HepG2 (cell line): ENCODE data around the gene POLDIP3. TPM values are rescaled to one million over a fixed set of nuclear protein-coding genes. Genes with fewer than 3 reads are reported as not detected.

Source experiments
- ARHGAP35 ChIP-seq: sonication (generic); formaldehyde crosslinking; IDR thresholded peaks from 2 replicates; pipeline ENCODE4 v1.9.0; 2022; ENCODE audit warnings: mild to moderate bottlenecking, inconsistent platforms, moderate library complexity, missing genetic modification reagents, borderline replicate concordance
- ESRRA ChIP-seq: sonication (generic); formaldehyde crosslinking; IDR thresholded peaks from 2 replicates; pipeline ENCODE4 v1.5.1; 2020; ENCODE audit warnings: mild to moderate bottlenecking, low read depth, missing genetic modification reagents
- KAT8 ChIP-seq: IDR thresholded peaks from 2 replicates; pipeline ENCODE4 v1.6.1; 2016; ENCODE audit warnings: missing genetic modification reagents, missing compliant biosample characterization
- RARA ChIP-seq: IDR thresholded peaks from 2 replicates; pipeline ENCODE4 v1.6.1; 2016; ENCODE audit warnings: missing genetic modification reagents, missing compliant biosample characterization
- RFX5 ChIP-seq: IDR thresholded peaks from 2 replicates; pipeline ENCODE4 v1.6.1; 2011; ENCODE audit warnings: low read depth, low read length, improper control_type of control experiment
- SRF ChIP-seq: IDR thresholded peaks from 2 replicates; pipeline ENCODE4 v1.6.1; 2011; ENCODE audit warnings: mild to moderate bottlenecking, low read depth, low read length, moderate library complexity
- ZNF207 ChIP-seq: fragments of 450-650 bp; IDR thresholded peaks from 2 replicates; pipeline ENCODE4 v1.6.1; 2016; ENCODE audit warnings: antibody characterized with exemption, borderline replicate concordance
- ZNF224 ChIP-seq: sonication (generic); formaldehyde crosslinking; IDR thresholded peaks from 2 replicates; pipeline ENCODE4 v1.5.0; 2020; ENCODE audit warnings: mild to moderate bottlenecking, missing genetic modification reagents
- ZNF614 ChIP-seq: IDR thresholded peaks from 2 replicates; pipeline ENCODE4 v1.6.1; 2018; ENCODE audit warnings: missing biosample characterization, missing genetic modification reagents, inconsistent platforms, borderline replicate concordance
- ZNF720 ChIP-seq: sonication (generic); formaldehyde crosslinking; IDR thresholded peaks from 2 replicates; pipeline ENCODE4 v1.4.0; 2020; ENCODE audit warnings: missing genetic modification reagents
- ZSCAN20 ChIP-seq: sonication (generic); formaldehyde crosslinking; IDR thresholded peaks from 2 replicates; pipeline ENCODE4 v1.4.0; 2020; ENCODE audit warnings: missing genetic modification reagents, mild to moderate bottlenecking, borderline replicate concordance
- polyA plus RNA-seq, 8 experiments: library from polyadenylated mRNA; depleted of rRNA in 3 of 8; stranded (reverse) in 7 of 8; unstranded in 1 of 8; fragments of >200 nt; fragmentation: Illumina TruSeq in 4 of 8; extraction: Trizol in 4 of 8; gene quantifications; 2 replicates each; pipeline versions ENCODE4 v1.2.1 to v1.2.3, GENCODE V29; 2011 to 2016; ENCODE audit warnings: low read depth in 4 of 8, missing spikeins in 1 of 8, mixed read lengths in 1 of 8; ENCODE audit not compliant: insufficient read depth in 1 of 8
- total RNA-seq, 5 experiments: library from RNA; depleted of rRNA; stranded (reverse); fragments of >200 nt; fragmentation: Illumina TruSeq; extraction: Trizol; gene quantifications; 2 replicates each; pipeline ENCODE4 v1.2.3, GENCODE V29; 2016; ENCODE audit warnings: low read depth in 1 of 5
- TF ChIP-seq, protein P1 (sequence below), 2 experiments: sonication (generic) in 1 of 2; formaldehyde crosslinking in 1 of 2; IDR thresholded peaks; 2 replicates each; pipeline versions ENCODE4 v1.6.1 to v1.9.0; 2014 to 2022; ENCODE audit warnings: antibody characterized with exemption in 1 of 2, borderline replicate concordance in 1 of 2, inconsistent platforms in 1 of 2, low read depth in 1 of 2, missing genetic modification reagents in 1 of 2
- TF ChIP-seq, protein P2 (sequence below): sonication (generic); formaldehyde crosslinking; IDR thresholded peaks from 2 replicates; pipeline ENCODE4 v1.4.0; 2020; ENCODE audit warnings: missing genetic modification reagents
- TF ChIP-seq, protein P3 (sequence below): sonication (generic); formaldehyde crosslinking; IDR thresholded peaks from 2 replicates; pipeline ENCODE4 v1.4.0; 2020; ENCODE audit warnings: missing genetic modification reagents
- TF ChIP-seq, protein P4 (sequence below): sonication (generic); formaldehyde crosslinking; IDR thresholded peaks from 2 replicates; pipeline ENCODE4 v1.4.0; 2020; ENCODE audit warnings: missing genetic modification reagents
- TF ChIP-seq, protein P5 (sequence below): IDR thresholded peaks from 2 replicates; pipeline ENCODE4 v1.6.1; 2012; ENCODE audit warnings: low read depth, low read length, improper control_type of control experiment

The POLDIP3 gene
- total and polyA plus RNA-seq, 2 of the 13 experiments (the other 11 are each of a cell fraction or from before 2014, with no cell fraction given) = 45.8 to 47.4 TPM

DNA sequence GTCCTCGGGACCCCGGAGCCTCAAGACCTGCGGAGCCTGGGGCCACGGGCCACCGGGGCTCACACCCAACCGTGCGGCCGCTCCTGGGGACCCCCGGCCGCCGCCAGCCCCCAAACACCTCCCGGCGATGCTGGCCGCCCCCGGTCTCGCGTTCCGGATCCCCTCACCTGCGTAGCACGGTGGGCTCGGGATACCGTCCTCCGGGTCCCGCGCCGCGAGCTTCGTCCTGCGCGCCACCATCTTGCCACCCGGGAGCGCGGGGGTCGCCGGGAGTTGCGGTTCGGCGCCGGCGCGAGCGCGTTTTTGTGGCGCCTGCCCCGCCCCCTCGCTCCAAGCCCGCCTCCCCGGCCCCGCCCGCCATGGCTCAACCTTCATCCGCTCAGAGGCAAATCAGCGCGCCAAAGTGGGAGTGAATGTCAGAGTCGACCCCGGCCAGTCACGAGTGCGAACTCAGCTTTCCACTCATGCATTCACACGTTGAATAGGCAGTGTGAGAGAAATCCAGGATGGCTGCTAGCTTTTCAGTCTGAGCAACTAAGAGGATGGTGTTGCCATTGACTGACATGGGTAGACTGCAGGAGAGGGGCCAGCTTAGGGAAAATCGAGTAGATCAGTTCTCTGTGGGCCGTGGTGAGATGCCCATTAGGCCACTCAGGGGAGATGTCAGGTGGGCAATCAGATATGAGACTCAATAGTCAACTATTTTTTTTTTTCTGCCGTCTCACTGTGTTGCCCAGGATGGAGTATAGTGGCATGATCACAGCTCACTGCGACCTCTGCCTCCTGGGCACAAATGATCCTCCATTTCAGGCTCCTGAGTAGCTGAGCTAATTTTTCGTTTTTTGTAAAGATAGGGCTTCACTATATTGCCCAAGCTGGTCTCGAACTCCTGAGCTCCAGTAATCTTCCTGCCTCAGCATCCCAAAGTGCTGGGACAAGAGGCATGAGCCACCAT is 32.6 kb downstream of the POLDIP3 start (continued):
- TF ChIP-seq, protein P1, sequence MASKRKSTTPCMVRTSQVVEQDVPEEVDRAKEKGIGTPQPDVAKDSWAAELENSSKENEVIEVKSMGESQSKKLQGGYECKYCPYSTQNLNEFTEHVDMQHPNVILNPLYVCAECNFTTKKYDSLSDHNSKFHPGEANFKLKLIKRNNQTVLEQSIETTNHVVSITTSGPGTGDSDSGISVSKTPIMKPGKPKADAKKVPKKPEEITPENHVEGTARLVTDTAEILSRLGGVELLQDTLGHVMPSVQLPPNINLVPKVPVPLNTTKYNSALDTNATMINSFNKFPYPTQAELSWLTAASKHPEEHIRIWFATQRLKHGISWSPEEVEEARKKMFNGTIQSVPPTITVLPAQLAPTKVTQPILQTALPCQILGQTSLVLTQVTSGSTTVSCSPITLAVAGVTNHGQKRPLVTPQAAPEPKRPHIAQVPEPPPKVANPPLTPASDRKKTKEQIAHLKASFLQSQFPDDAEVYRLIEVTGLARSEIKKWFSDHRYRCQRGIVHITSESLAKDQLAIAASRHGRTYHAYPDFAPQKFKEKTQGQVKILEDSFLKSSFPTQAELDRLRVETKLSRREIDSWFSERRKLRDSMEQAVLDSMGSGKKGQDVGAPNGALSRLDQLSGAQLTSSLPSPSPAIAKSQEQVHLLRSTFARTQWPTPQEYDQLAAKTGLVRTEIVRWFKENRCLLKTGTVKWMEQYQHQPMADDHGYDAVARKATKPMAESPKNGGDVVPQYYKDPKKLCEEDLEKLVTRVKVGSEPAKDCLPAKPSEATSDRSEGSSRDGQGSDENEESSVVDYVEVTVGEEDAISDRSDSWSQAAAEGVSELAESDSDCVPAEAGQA (IDR thresholded peaks at IDR 0.05; ENCODE audit: low read depth) = peak; percentile 44; the same call in 1 of the 2 replicates
- TF ChIP-seq, protein P1 (CRISPR knock-in tag; IDR thresholded peaks at IDR 0.05; ENCODE audit: borderline replicate concordance) = no peak
- TF ChIP-seq ZNF224 (CRISPR knock-in tag) = no peak; the same call in 1 of the 2 replicates
- TF ChIP-seq, protein P2, sequence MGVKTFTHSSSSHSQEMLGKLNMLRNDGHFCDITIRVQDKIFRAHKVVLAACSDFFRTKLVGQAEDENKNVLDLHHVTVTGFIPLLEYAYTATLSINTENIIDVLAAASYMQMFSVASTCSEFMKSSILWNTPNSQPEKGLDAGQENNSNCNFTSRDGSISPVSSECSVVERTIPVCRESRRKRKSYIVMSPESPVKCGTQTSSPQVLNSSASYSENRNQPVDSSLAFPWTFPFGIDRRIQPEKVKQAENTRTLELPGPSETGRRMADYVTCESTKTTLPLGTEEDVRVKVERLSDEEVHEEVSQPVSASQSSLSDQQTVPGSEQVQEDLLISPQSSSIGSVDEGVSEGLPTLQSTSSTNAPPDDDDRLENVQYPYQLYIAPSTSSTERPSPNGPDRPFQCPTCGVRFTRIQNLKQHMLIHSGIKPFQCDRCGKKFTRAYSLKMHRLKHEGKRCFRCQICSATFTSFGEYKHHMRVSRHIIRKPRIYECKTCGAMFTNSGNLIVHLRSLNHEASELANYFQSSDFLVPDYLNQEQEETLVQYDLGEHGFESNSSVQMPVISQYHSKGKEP = no peak
- TF ChIP-seq RFX5 = no peak
- no peak for TF ChIP-seq ZNF614 (CRISPR knock-in tag)
- TF ChIP-seq SRF = no peak
- TF ChIP-seq ZSCAN20 (CRISPR knock-in tag) = no peak
- TF ChIP-seq KAT8 (CRISPR knock-in tag) = 0 out of 2 replicates have a peak, but pooled peaks have one; percentile 39
- no peak for TF ChIP-seq RARA (CRISPR knock-in tag)
- TF ChIP-seq, protein P3, sequence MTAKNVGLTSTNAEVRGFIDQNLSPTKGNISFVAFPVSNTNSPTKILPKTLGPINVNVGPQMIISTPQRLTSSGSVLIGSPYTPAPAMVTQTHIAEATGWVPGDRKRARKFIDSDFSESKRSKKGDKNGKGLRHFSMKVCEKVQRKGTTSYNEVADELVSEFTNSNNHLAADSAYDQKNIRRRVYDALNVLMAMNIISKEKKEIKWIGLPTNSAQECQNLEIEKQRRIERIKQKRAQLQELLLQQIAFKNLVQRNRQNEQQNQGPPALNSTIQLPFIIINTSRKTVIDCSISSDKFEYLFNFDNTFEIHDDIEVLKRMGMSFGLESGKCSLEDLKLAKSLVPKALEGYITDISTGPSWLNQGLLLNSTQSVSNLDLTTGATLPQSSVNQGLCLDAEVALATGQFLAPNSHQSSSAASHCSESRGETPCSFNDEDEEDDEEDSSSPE = peak; percentile 85
- TF ChIP-seq, protein P4, sequence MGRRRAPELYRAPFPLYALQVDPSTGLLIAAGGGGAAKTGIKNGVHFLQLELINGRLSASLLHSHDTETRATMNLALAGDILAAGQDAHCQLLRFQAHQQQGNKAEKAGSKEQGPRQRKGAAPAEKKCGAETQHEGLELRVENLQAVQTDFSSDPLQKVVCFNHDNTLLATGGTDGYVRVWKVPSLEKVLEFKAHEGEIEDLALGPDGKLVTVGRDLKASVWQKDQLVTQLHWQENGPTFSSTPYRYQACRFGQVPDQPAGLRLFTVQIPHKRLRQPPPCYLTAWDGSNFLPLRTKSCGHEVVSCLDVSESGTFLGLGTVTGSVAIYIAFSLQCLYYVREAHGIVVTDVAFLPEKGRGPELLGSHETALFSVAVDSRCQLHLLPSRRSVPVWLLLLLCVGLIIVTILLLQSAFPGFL = no peak
- no peak for TF ChIP-seq ESRRA (CRISPR knock-in tag)
- no peak for TF ChIP-seq ZNF207
- TF ChIP-seq, protein P5, sequence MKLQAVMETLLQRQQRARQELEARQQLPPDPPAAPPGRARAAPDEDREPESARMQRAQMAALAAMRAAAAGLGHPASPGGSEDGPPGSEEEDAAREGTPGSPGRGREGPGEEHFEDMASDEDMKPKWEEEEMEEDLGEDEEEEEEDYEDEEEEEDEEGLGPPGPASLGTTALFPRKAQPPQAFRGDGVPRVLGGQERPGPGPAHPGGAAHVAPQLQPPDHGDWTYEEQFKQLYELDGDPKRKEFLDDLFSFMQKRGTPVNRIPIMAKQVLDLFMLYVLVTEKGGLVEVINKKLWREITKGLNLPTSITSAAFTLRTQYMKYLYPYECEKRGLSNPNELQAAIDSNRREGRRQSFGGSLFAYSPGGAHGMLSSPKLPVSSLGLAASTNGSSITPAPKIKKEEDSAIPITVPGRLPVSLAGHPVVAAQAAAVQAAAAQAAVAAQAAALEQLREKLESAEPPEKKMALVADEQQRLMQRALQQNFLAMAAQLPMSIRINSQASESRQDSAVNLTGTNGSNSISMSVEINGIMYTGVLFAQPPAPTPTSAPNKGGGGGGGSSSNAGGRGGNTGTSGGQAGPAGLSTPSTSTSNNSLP = no peak
- no peak; the same call in 1 of the 2 replicates for TF ChIP-seq ARHGAP35 (CRISPR knock-in tag)
- no peak for TF ChIP-seq ZNF720
